ENCODE measurements around the gene FGFBP2. TPM values are rescaled to one million over a fixed set of nuclear protein-coding genes. Genes with fewer than 3 reads are reported as not detected.
A peak's percentile ranks its signal among the peaks of the same experiment; 100 is the strongest.

The FGFBP2 gene
- total and polyA plus RNA-seq, 10 of the 15 experiments (the other 5 are each of a cell fraction or from before 2014, with no cell fraction given), result 0.23 TPM; not detected in 9

- Histone ChIP-seq H3K36me3 (ENCODE audit: control insufficient read depth in 2 of 2, insufficient read depth in 2 of 2, low read length in 1 of 2) (no peaks in the 10 kb centered on the region), H2AFZ (ENCODE audit: control insufficient read depth, low read depth, low read length) (no peak overlapping the region), H3K4me3 (no peak overlapping the region), H3K27me3 (replicated peaks in 1 of 2; ENCODE audit: control insufficient read depth in 2 of 2, insufficient read depth in 2 of 2, low read length in 1 of 2) (no peaks in the 10 kb centered on the region; a peak in 1 of 4 replicates), H3K79me2 (ENCODE audit: control insufficient read depth, insufficient read depth, low read length) (no peaks in the 10 kb centered on the region), H3K9ac (ENCODE audit: control insufficient read depth, insufficient read depth, low read length) (no peak overlapping the region), H3K9me3 (replicated peaks; ENCODE audit: control insufficient read depth, insufficient read depth, low read length) (no peaks in the 10 kb centered on the region), H3K27ac (ENCODE audit: control insufficient read depth, insufficient read depth) (no peak overlapping the region), H4K20me1 (ENCODE audit: control insufficient read depth, insufficient read depth) (no peaks in the 10 kb centered on the region), H3K4me2 (ENCODE audit: control insufficient read depth, insufficient read depth) (no peak overlapping the region), H3K4me1 (ENCODE audit: control insufficient read depth, insufficient read depth, low read length) (no peaks in the 10 kb centered on the region; the same call in 1 of the 2 replicates)
- ChIA-PET POLR2A (no interaction called here), SMC1A (ENCODE audit: uncharacterized antibody, unreplicated experiment) (no interaction called here), RAD21 (ENCODE audit: unreplicated experiment) (no interaction called here), CTCF (interaction anchor here (0.6 to 1.6 kb wide), 4 partner anchors 13 to 86 kb away, joined by 3 to 5 read pairs (median 3); no protein-coding TSS in a partner anchor)
- no peak for ATAC-seq
- BruUV-seq (replicated peaks), result no TSS peak
- no peak for TF ChIP-seq KDM1A (IDR thresholded peaks at IDR 0.05; ENCODE audit: borderline replicate concordance)
- no peak for FAIRE-seq
- 42% methylated on average over 11 of the region's 11 CpGs for WGBS (ENCODE audit: insufficient coverage, insufficient replicate concordance, low lambda C conversion rate, missing lambda C conversion rate)
- no peak for DNase-seq (ENCODE audit: low read depth, low spot score)
- in situ Hi-C loops (cut with MboI) (loop anchor here (25.0 kb wide), 1 partner anchor 731 kb away; no protein-coding TSS in a partner anchor), intact Hi-C loops (cut with micrococcal nuclease; ENCODE audit: unreplicated experiment) (no loop called here)
Measured at GRCh38 chr4:15968551-15969300, 5.8 kb upstream of the FGFBP2 start.

- ChIA-PET POLR2A (no interaction called here), SMC1A (ENCODE audit: uncharacterized antibody, unreplicated experiment) (interaction anchor here (1.2 kb wide), 1 partner anchor 8 kb away, joined by 3 read pairs; no protein-coding TSS in a partner anchor), RAD21 (ENCODE audit: unreplicated experiment) (interaction anchor here (2.0 kb wide), 1 partner anchor 83 kb away, joined by 5 read pairs; no protein-coding TSS in a partner anchor), CTCF (interaction anchor here (4.4 kb wide), 1 partner anchor 36 kb away, joined by 24 read pairs; no protein-coding TSS in a partner anchor)
- DNase-seq (ENCODE audit: low read depth, low spot score) (no peak), FAIRE-seq (no peak), ATAC-seq (no peak)
- H3K9ac ChIP-seq (ENCODE audit: control insufficient read depth, insufficient read depth, low read length), result no peak overlapping the region
- H3K4me3 ChIP-seq, result no peak overlapping the region
- H4K20me1 ChIP-seq (ENCODE audit: control insufficient read depth, insufficient read depth), result no peaks in the 10 kb centered on the region
- no TSS peak for BruUV-seq (replicated peaks)
- in situ Hi-C loops (cut with MboI), result loop anchor here (25.0 kb wide), 1 partner anchor 728 kb away; no protein-coding TSS in a partner anchor
- H3K36me3 ChIP-seq (ENCODE audit: control insufficient read depth in 2 of 2, insufficient read depth in 2 of 2, low read length in 1 of 2), result no peaks in the 10 kb centered on the region
- no peak overlapping the region for H2AFZ ChIP-seq (ENCODE audit: control insufficient read depth, low read depth, low read length)
- H3K4me2 ChIP-seq (ENCODE audit: control insufficient read depth, insufficient read depth), result no peak overlapping the region
- no peaks in the 10 kb centered on the region for H3K27me3 ChIP-seq (replicated peaks in 1 of 2; ENCODE audit: control insufficient read depth in 2 of 2, insufficient read depth in 2 of 2, low read length in 1 of 2)
- no peak for TF ChIP-seq SREBF2 (IDR thresholded peaks at IDR 0.05; ENCODE audit: low read length)
- TF ChIP-seq NR2C2 (IDR thresholded peaks at IDR 0.05; ENCODE audit: borderline replicate concordance, control insufficient read depth, insufficient read length, low read depth), result no peak
- TF ChIP-seq SPI1 (IDR thresholded peaks at IDR 0.05; ENCODE audit: borderline replicate concordance, insufficient read depth, low read depth, low read length), result peak; percentile 37; the same call in 1 of the 2 replicates
- no peak for TF ChIP-seq HDAC6 (IDR thresholded peaks at IDR 0.05; ENCODE audit: unreplicated experiment)
- no peak for TF ChIP-seq ATF7 (IDR thresholded peaks at IDR 0.05; ENCODE audit: low read depth)
- H3K79me2 ChIP-seq (ENCODE audit: control insufficient read depth, insufficient read depth, low read length), result no peaks in the 10 kb centered on the region
- H3K9me3 ChIP-seq (replicated peaks; ENCODE audit: control insufficient read depth, insufficient read depth, low read length), result no peaks in the 10 kb centered on the region
- no peak overlapping the region for H3K27ac ChIP-seq (ENCODE audit: control insufficient read depth, insufficient read depth)
- peaks cover 5% of the 10 kb centered on the region; the same call in 1 of the 2 replicates for H3K4me1 ChIP-seq (ENCODE audit: control insufficient read depth, insufficient read depth, low read length)
- 63% methylated on average over 5 of the region's 5 CpGs for WGBS (ENCODE audit: insufficient coverage, insufficient replicate concordance, low lambda C conversion rate, missing lambda C conversion rate)
- intact Hi-C loops (cut with micrococcal nuclease; ENCODE audit: unreplicated experiment), result no loop called here
Measured at GRCh38 chr4:15965325-15965724, 2.4 kb upstream of the FGFBP2 start.

All from GM12878 (cell line).